Measurements from ENCODE around the gene TAS2R3. TPM values are rescaled to one million over a fixed set of nuclear protein-coding genes. Genes with fewer than 3 reads are reported as not detected.

TAS2R3 gene
- polyA plus RNA-seq, 1 donor (not counting 4 experiments of a cell fraction or from before 2014, with no cell fraction given): 0.51 TPM

DNA sequence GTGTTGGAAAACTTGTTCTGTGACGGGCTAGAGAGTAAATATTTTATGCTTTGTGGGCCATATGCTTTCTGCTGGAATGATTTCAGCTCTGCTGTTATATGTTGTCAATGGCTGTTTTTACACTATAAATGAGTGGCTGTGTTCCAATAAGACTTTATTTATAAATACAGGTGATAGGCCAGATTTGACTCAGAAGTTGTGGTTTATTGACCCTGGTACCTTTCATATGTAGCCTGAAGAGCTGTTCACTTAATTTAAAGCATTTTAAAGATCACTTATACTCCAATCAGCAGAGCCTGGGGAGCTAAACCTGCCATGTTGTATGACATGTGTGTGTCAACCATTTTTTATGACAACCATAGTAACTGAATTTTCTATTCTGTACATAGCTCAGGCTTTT, 34.9 kb upstream of the TAS2R3 start:
- dilution Hi-C loops (cut with MboI; ENCODE audit: extremely low pct_ligation_motif_present, low sequenced_read_pairs): no loop called here
- Histone ChIP-seq H3K9ac (ENCODE audit: control insufficient read depth, extremely low read depth, insufficient read depth, low read length) (no peak overlapping the region), H3K36me3 (ENCODE audit: control insufficient read depth in 2 of 2, extremely low read depth in 1 of 2, insufficient read depth in 2 of 2, low read length in 2 of 2) (no peaks in the 10 kb centered on the region), H2AFZ (ENCODE audit: control insufficient read depth, low read length) (no peak overlapping the region), H3K9me1 (ENCODE audit: control insufficient read depth, extremely low read depth, insufficient read depth, low read length) (no peaks in the 10 kb centered on the region), H3K4me1 (ENCODE audit: control insufficient read depth, extremely low read depth, insufficient read depth, low read length) (no peaks in the 10 kb centered on the region), H3K79me2 (ENCODE audit: control insufficient read depth, insufficient read depth, low read length) (no peaks in the 10 kb centered on the region), H4K20me1 (ENCODE audit: control insufficient read depth, extremely low read depth, insufficient read depth, low read length) (no peaks in the 10 kb centered on the region), H3K9me3 (ENCODE audit: control insufficient read depth, low read depth, low read length) (no peaks in the 10 kb centered on the region), H3K27me3 (ENCODE audit: control insufficient read depth, extremely low read depth, insufficient read depth, low read length) (no peaks in the 10 kb centered on the region), H3K4me3 (ENCODE audit: control insufficient read depth in 2 of 3, extremely low read depth in 1 of 3, insufficient read depth in 2 of 3, low read depth in 1 of 3, low read length in 3 of 3) (no peak overlapping the region), H3K4me2 (ENCODE audit: control insufficient read depth, extremely low read depth, insufficient read depth, low read depth, low read length) (no peak overlapping the region), H3K27ac (ENCODE audit: control insufficient read depth, insufficient read depth, low read length) (no peak overlapping the region)
- DNase-seq (ENCODE audit: low read depth, low spot score) (no peak), FAIRE-seq (no peak)
- TF ChIP-seq EZH2 (IDR thresholded peaks at IDR 0.05; ENCODE audit: low read length): no peak
- TF ChIP-seq, protein P1, sequence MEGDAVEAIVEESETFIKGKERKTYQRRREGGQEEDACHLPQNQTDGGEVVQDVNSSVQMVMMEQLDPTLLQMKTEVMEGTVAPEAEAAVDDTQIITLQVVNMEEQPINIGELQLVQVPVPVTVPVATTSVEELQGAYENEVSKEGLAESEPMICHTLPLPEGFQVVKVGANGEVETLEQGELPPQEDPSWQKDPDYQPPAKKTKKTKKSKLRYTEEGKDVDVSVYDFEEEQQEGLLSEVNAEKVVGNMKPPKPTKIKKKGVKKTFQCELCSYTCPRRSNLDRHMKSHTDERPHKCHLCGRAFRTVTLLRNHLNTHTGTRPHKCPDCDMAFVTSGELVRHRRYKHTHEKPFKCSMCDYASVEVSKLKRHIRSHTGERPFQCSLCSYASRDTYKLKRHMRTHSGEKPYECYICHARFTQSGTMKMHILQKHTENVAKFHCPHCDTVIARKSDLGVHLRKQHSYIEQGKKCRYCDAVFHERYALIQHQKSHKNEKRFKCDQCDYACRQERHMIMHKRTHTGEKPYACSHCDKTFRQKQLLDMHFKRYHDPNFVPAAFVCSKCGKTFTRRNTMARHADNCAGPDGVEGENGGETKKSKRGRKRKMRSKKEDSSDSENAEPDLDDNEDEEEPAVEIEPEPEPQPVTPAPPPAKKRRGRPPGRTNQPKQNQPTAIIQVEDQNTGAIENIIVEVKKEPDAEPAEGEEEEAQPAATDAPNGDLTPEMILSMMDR (optimal IDR thresholded peaks at IDR 0.05 in 1 of 3, IDR thresholded peaks at IDR 0.05 in 1 of 3, conservative IDR thresholded peaks at IDR 0.05 in 1 of 3; ENCODE audit: extremely low read depth in 1 of 3, insufficient read depth in 2 of 3, low read length in 3 of 3): no peak

DNA sequence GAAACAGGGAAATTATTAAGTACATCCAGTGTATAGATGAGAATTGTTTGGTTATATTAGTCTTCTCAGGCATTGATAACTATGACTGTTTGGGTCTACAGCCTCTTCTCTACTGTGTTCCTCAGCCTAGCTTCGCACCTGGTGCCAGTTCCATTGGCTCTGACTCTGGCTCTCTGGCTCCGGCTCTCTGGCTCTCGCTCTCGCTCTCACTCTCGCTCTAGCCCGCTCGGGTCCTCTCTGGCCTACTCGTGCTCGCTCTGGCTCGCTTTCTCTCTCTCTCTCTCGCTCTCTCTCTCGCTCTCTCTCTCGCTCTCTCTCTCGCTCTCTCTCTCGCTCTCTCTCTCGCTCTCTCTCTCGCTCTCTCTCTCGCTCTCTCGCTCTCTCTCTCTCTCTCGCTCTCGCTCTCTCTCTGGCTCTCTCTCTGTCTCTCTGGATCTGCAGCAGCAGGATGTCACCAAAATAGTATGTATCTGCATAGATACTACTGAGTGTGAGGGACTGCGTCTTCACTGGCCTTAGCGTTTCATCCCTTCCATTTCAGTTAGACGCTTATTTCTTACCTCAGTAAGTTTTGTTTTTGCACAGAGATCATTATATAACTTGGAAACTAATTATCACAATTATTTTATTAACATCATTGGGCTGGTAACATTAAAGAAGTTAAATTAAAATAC, 32.3 kb upstream of the TAS2R3 start:
- no peak overlapping the region for H3K4me2 ChIP-seq (ENCODE audit: control insufficient read depth, extremely low read depth, insufficient read depth, low read depth, low read length)
- no peak for TF ChIP-seq EZH2 (IDR thresholded peaks at IDR 0.05; ENCODE audit: low read length)
- TF ChIP-seq, protein P1 (optimal IDR thresholded peaks at IDR 0.05 in 1 of 3, IDR thresholded peaks at IDR 0.05 in 1 of 3, conservative IDR thresholded peaks at IDR 0.05 in 1 of 3; ENCODE audit: extremely low read depth in 1 of 3, insufficient read depth in 2 of 3, low read length in 3 of 3): no peak
- no peaks in the 10 kb centered on the region for H3K4me1 ChIP-seq (ENCODE audit: control insufficient read depth, extremely low read depth, insufficient read depth, low read length)
- no peak overlapping the region for H2AFZ ChIP-seq (ENCODE audit: control insufficient read depth, low read length)
- FAIRE-seq (no peak), DNase-seq (ENCODE audit: low read depth, low spot score) (no peak)
- dilution Hi-C loops (cut with MboI; ENCODE audit: extremely low pct_ligation_motif_present, low sequenced_read_pairs): no loop called here
- no peaks in the 10 kb centered on the region for H3K36me3 ChIP-seq (ENCODE audit: control insufficient read depth in 2 of 2, extremely low read depth in 1 of 2, insufficient read depth in 2 of 2, low read length in 2 of 2)
- H3K9me1 ChIP-seq (ENCODE audit: control insufficient read depth, extremely low read depth, insufficient read depth, low read length): no peaks in the 10 kb centered on the region
- no peaks in the 10 kb centered on the region for H3K27me3 ChIP-seq (ENCODE audit: control insufficient read depth, extremely low read depth, insufficient read depth, low read length)
- no peaks in the 10 kb centered on the region for H3K79me2 ChIP-seq (ENCODE audit: control insufficient read depth, insufficient read depth, low read length)
- H3K27ac ChIP-seq (ENCODE audit: control insufficient read depth, insufficient read depth, low read length): no peak overlapping the region
- no peaks in the 10 kb centered on the region for H4K20me1 ChIP-seq (ENCODE audit: control insufficient read depth, extremely low read depth, insufficient read depth, low read length)
- no peak overlapping the region for H3K9ac ChIP-seq (ENCODE audit: control insufficient read depth, extremely low read depth, insufficient read depth, low read length)
- H3K9me3 ChIP-seq (ENCODE audit: control insufficient read depth, low read depth, low read length): no peaks in the 10 kb centered on the region
- no peak overlapping the region for H3K4me3 ChIP-seq (ENCODE audit: control insufficient read depth in 2 of 3, extremely low read depth in 1 of 3, insufficient read depth in 2 of 3, low read depth in 1 of 3, low read length in 3 of 3)
